ENCODE data around the gene NDRG4.
"Not testable (repeated sequence)": the region's sequence is repeated elsewhere in the genome, so short reads cannot be mapped to it uniquely, and the experiment has no call there.

Gene NDRG4

GRCh38 chr16:58465817-58466216 lies 34.1 kb upstream of the NDRG4 start:
- no peak for DNase-seq

DNA sequence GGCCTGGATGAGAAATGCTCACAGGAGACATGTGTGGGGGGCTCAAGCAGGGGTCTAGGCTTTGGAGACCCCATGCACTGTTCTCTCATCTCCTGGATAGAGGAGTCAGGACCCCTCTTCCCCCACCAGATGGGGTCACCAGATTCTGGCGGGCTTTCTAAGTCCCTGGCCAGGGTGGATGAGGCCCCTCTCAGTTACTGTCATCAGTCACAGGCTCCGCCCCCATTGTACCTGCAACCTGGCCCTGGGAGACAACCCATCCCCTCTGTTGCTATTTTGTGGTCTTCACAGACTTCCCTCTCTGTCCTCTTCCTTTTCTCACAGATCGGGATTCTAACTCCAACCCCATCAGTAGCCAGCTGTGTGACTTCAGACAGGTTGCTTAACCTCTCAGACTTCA lies 33.5 kb upstream of the NDRG4 start:
- DNase-seq, result no peak

- no peak for DNase-seq
Measured at GRCh38 chr16:58467905-58468304, 32.0 kb upstream of the NDRG4 start.

- DNase-seq, result no peak
Measured at GRCh38 chr16:58471209-58471975, 28.6 kb upstream of the NDRG4 start.

GRCh38 chr16:58472266-58472665 lies 27.7 kb upstream of the NDRG4 start:
- DNase-seq, result no peak

- DNase-seq, result no peak
Measured at GRCh38 chr16:58472827-58473226, 27.1 kb upstream of the NDRG4 start.

- no peak for DNase-seq
Measured at GRCh38 chr16:58474296-58474695, 25.6 kb upstream of the NDRG4 start.

DNA sequence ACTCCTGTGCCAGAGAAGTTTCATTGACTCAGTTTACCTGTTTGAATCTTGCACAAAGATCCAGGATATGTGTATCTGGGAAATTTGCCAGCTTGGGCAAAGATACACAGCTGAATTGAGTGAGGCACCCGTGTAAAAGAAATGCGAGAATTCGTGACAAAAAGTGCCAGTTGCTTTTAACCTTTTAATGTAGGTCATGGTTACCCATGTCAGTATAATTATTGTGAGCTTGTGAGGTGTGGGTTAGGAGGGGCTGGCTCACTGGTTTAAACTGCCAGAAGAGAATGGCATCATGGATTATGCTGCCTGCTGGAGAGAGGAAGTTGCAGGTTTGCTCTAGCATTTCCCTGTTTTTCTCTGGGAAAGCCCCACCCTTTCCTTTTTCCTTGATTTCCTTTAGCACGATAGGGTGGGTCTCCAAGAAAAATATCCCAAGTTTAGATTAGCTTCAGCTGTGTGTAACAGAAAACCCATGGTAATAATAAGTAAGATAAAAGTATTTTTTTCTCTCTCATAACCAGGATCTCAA lies 24.8 kb upstream of the NDRG4 start:
- no peak for DNase-seq

- DNase-seq, result no peak
Measured at GRCh38 chr16:58476791-58477190, 23.2 kb upstream of the NDRG4 start.

DNA sequence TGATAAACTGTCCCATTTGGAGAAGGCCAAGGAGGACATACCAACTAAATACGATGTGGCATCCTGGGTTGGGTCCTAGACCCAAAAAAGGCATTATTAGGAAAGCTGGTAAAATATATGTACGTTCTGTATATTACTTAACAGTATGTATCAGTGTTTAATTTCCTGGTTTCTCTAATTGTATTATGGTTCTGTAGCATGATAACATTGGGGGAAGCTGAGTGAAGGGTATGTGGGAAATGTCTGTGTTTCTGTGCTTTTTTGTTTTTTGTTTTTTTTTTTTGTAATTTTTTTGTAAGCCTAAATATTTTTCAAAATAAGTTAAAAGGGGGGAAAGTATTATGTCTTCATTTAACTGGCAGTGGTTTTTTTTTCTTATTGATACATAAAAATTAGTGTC lies 21.5 kb upstream of the NDRG4 start:
- DNase-seq, result no peak

- no peak for DNase-seq
Measured at GRCh38 chr16:58481226-58481869, 18.6 kb upstream of the NDRG4 start.

GRCh38 chr16:58481931-58482330 lies 18.0 kb upstream of the NDRG4 start:
- DNase-seq, result no peak

GRCh38 chr16:58485184-58485887 lies 14.6 kb upstream of the NDRG4 start:
- DNase-seq, result no peak

- DNase-seq, result peak; percentile 70
Measured at GRCh38 chr16:58487566-58488351, 12.2 kb upstream of the NDRG4 start.

GRCh38 chr16:58488531-58488930 lies 11.4 kb upstream of the NDRG4 start:
- no peak for DNase-seq

- DNase-seq, result no peak
Measured at GRCh38 chr16:58490065-58490464, 9.9 kb upstream of the NDRG4 start.

- DNase-seq, result not testable (repeated sequence)
Measured at GRCh38 chr16:58490539-58490938, 9.4 kb upstream of the NDRG4 start.

GRCh38 chr16:58492066-58492465 lies 7.9 kb upstream of the NDRG4 start:
- DNase-seq, result no peak

DNA sequence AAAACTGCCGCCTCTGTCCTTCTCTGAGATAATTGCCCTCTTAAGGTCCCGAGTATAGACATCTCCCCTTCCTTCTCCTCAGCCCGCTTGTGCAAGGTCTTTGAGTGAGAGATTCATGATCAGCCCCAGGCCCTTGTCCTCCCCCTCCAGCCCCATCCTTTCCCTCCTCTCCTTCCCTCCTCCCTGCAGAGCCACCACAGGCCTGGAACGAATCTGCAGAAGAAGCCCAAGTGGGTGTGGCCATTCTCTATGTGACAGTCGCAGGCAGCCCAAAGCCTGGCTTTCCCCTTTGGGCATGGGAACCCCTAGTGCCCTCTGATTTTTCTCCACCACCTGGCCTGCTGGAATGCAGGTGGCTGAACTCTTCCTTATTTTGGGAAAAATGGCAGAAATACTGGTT lies 7.2 kb upstream of the NDRG4 start:
- no peak for DNase-seq

- DNase-seq, result no peak
Measured at GRCh38 chr16:58493756-58494431, 6.0 kb upstream of the NDRG4 start.

GRCh38 chr16:58494981-58495520 lies 4.9 kb upstream of the NDRG4 start:
- DNase-seq, result peak; percentile 52
